ENCODE measurements around the gene ST6GAL1.

ST6GAL1 gene

GRCh38 chr3:187064210-187065115 is 134.1 kb downstream of the ST6GAL1 start:
- H2BK120ac ChIP-seq (ENCODE audit: insufficient read depth, low read length, poor library complexity): no peak overlapping the region
- H3K4me3 ChIP-seq (ENCODE audit: low read depth, low read length): no peak overlapping the region
- no peak overlapping the region for H3K14ac ChIP-seq (ENCODE audit: low read length)
- H2BK5ac ChIP-seq (ENCODE audit: low read depth, low read length, poor library complexity): no peak overlapping the region
- no peak overlapping the region for H2AFZ ChIP-seq (ENCODE audit: insufficient read depth, low read length, poor library complexity)
- H3K79me1 ChIP-seq (ENCODE audit: low read length): peaks cover 4% of the 10 kb centered on the region
- DNase-seq: peak in 1 of 2 donors; percentile 16
- H3K27ac ChIP-seq (ENCODE audit: low read depth, low read length): no peak overlapping the region
- H3K9ac ChIP-seq (ENCODE audit: low read length): no peak overlapping the region
- H3K79me2 ChIP-seq (ENCODE audit: control insufficient read depth, insufficient read depth, low read length, poor library complexity): no peaks in the 10 kb centered on the region
- no peaks in the 10 kb centered on the region for H3K27me3 ChIP-seq (ENCODE audit: insufficient read depth, low read length)
- no peak overlapping the region for H2AK5ac ChIP-seq (ENCODE audit: low read length)
- no peak overlapping the region for H2BK12ac ChIP-seq (ENCODE audit: low read length)
- no peak overlapping the region for H3K18ac ChIP-seq (ENCODE audit: low read length)
- H4K8ac ChIP-seq (ENCODE audit: low read depth, low read length): no peak overlapping the region
- WGBS (ENCODE audit: extremely low coverage, insufficient coverage, insufficient read length): no CpG with 5 or more reads among the region's 12 CpGs
- no peaks in the 10 kb centered on the region for H3K36me3 ChIP-seq (ENCODE audit: control insufficient read depth in 1 of 2, insufficient read depth in 2 of 2, low read length in 2 of 2)
- no peak overlapping the region for H3K4ac ChIP-seq (ENCODE audit: low read depth, low read length)
- H3K4me1 ChIP-seq (ENCODE audit: control insufficient read depth in 1 of 2, insufficient read depth in 2 of 2, low read length in 2 of 2): peaks cover 7 to 10% of the 10 kb centered on the region in 2 experiments
- H3K9me3 ChIP-seq (ENCODE audit: insufficient read depth, low read depth, low read length): no peaks in the 10 kb centered on the region
- no peak overlapping the region for H3K23ac ChIP-seq (ENCODE audit: low read length)
- H4K12ac ChIP-seq (ENCODE audit: low read depth, low read length): no peak overlapping the region
- no peak overlapping the region for H3K4me2 ChIP-seq (ENCODE audit: low read length)
- H4K91ac ChIP-seq (ENCODE audit: low read depth, low read length): no peak overlapping the region

GRCh38 chr3:187066228-187066995 is 136.1 kb downstream of the ST6GAL1 start:
- H3K23ac ChIP-seq (ENCODE audit: low read length): no peak overlapping the region
- no peak overlapping the region for H2BK5ac ChIP-seq (ENCODE audit: low read depth, low read length, poor library complexity)
- H3K4ac ChIP-seq (ENCODE audit: low read depth, low read length): no peak overlapping the region
- H2BK12ac ChIP-seq (ENCODE audit: low read length): no peak overlapping the region
- WGBS (ENCODE audit: extremely low coverage, insufficient coverage, insufficient read length): no CpG with 5 or more reads among the region's 7 CpGs
- no peak overlapping the region for H4K8ac ChIP-seq (ENCODE audit: low read depth, low read length)
- no peak overlapping the region for H3K4me3 ChIP-seq (ENCODE audit: low read depth, low read length)
- no peak overlapping the region for H3K9ac ChIP-seq (ENCODE audit: low read length)
- DNase-seq: peak; percentile 12 to 51
- no peaks in the 10 kb centered on the region for H3K9me3 ChIP-seq (ENCODE audit: insufficient read depth, low read depth, low read length)
- no peak overlapping the region for H2AFZ ChIP-seq (ENCODE audit: insufficient read depth, low read length, poor library complexity)
- H3K79me1 ChIP-seq (ENCODE audit: low read length): peaks cover 4% of the 10 kb centered on the region
- no peak overlapping the region for H3K14ac ChIP-seq (ENCODE audit: low read length)
- H3K79me2 ChIP-seq (ENCODE audit: control insufficient read depth, insufficient read depth, low read length, poor library complexity): no peaks in the 10 kb centered on the region
- peaks cover 7 to 10% of the 10 kb centered on the region in 2 experiments for H3K4me1 ChIP-seq (ENCODE audit: control insufficient read depth in 1 of 2, insufficient read depth in 2 of 2, low read length in 2 of 2)
- no peaks in the 10 kb centered on the region for H3K36me3 ChIP-seq (ENCODE audit: control insufficient read depth in 1 of 2, insufficient read depth in 2 of 2, low read length in 2 of 2)
- H2BK120ac ChIP-seq (ENCODE audit: insufficient read depth, low read length, poor library complexity): no peak overlapping the region
- no peak overlapping the region for H3K18ac ChIP-seq (ENCODE audit: low read length)
- no peak overlapping the region for H4K12ac ChIP-seq (ENCODE audit: low read depth, low read length)
- no peak overlapping the region for H2AK5ac ChIP-seq (ENCODE audit: low read length)
- no peak overlapping the region for H3K4me2 ChIP-seq (ENCODE audit: low read length)
- H3K27me3 ChIP-seq (ENCODE audit: insufficient read depth, low read length): no peaks in the 10 kb centered on the region
- no peak overlapping the region for H3K27ac ChIP-seq (ENCODE audit: low read depth, low read length)
- H4K91ac ChIP-seq (ENCODE audit: low read depth, low read length): no peak overlapping the region

GRCh38 chr3:187068787-187069186 is 138.5 kb downstream of the ST6GAL1 start:
- Histone ChIP-seq H3K23ac (ENCODE audit: low read length) (no peak overlapping the region), H4K12ac (ENCODE audit: low read depth, low read length) (no peak overlapping the region), H3K14ac (ENCODE audit: low read length) (no peak overlapping the region), H2AK5ac (ENCODE audit: low read length) (no peak overlapping the region), H3K4me3 (ENCODE audit: low read depth, low read length) (no peak overlapping the region), H3K4me1 (ENCODE audit: control insufficient read depth in 1 of 2, insufficient read depth in 2 of 2, low read length in 2 of 2) (peaks cover 0 to 2% of the 10 kb centered on the region in 2 experiments), H3K27me3 (ENCODE audit: insufficient read depth, low read length) (no peaks in the 10 kb centered on the region), H2BK12ac (ENCODE audit: low read length) (no peak overlapping the region), H2BK5ac (ENCODE audit: low read depth, low read length, poor library complexity) (no peak overlapping the region), H3K9me3 (ENCODE audit: insufficient read depth, low read depth, low read length) (no peaks in the 10 kb centered on the region), H4K8ac (ENCODE audit: low read depth, low read length) (no peak overlapping the region), H2BK120ac (ENCODE audit: insufficient read depth, low read length, poor library complexity) (no peak overlapping the region), H3K18ac (ENCODE audit: low read length) (no peak overlapping the region), H3K36me3 (ENCODE audit: control insufficient read depth in 1 of 2, insufficient read depth in 2 of 2, low read length in 2 of 2) (no peaks in the 10 kb centered on the region), H4K91ac (ENCODE audit: low read depth, low read length) (no peak overlapping the region), H3K79me1 (ENCODE audit: low read length) (no peaks in the 10 kb centered on the region), H3K27ac (ENCODE audit: low read depth, low read length) (no peak overlapping the region), H2AFZ (ENCODE audit: insufficient read depth, low read length, poor library complexity) (no peak overlapping the region), H3K4ac (ENCODE audit: low read depth, low read length) (no peak overlapping the region), H3K9ac (ENCODE audit: low read length) (no peak overlapping the region), H3K4me2 (ENCODE audit: low read length) (no peak overlapping the region), H3K79me2 (ENCODE audit: control insufficient read depth, insufficient read depth, low read length, poor library complexity) (no peaks in the 10 kb centered on the region)
- no CpG with 5 or more reads among the region's 5 CpGs for WGBS (ENCODE audit: extremely low coverage, insufficient coverage, insufficient read length)
- no peak for DNase-seq

- H2BK12ac ChIP-seq (ENCODE audit: low read length): no peak overlapping the region
- no peak for DNase-seq
- no peaks in the 10 kb centered on the region for H3K79me1 ChIP-seq (ENCODE audit: low read length)
- H3K18ac ChIP-seq (ENCODE audit: low read length): no peak overlapping the region
- no peak overlapping the region for H2BK120ac ChIP-seq (ENCODE audit: insufficient read depth, low read length, poor library complexity)
- H2BK5ac ChIP-seq (ENCODE audit: low read depth, low read length, poor library complexity): no peak overlapping the region
- no peaks in the 10 kb centered on the region for H3K79me2 ChIP-seq (ENCODE audit: control insufficient read depth, insufficient read depth, low read length, poor library complexity)
- H3K27ac ChIP-seq (ENCODE audit: low read depth, low read length): no peak overlapping the region
- no peaks in the 10 kb centered on the region for H3K36me3 ChIP-seq (ENCODE audit: control insufficient read depth in 1 of 2, insufficient read depth in 2 of 2, low read length in 2 of 2)
- H4K8ac ChIP-seq (ENCODE audit: low read depth, low read length): no peak overlapping the region
- H3K9me3 ChIP-seq (ENCODE audit: insufficient read depth, low read depth, low read length): no peaks in the 10 kb centered on the region
- WGBS (ENCODE audit: extremely low coverage, insufficient coverage, insufficient read length): no CpG with 5 or more reads among the region's 7 CpGs
- no peak overlapping the region for H2AK5ac ChIP-seq (ENCODE audit: low read length)
- H2AFZ ChIP-seq (ENCODE audit: insufficient read depth, low read length, poor library complexity): no peak overlapping the region
- no peak overlapping the region for H3K9ac ChIP-seq (ENCODE audit: low read length)
- H3K4me2 ChIP-seq (ENCODE audit: low read length): no peak overlapping the region
- H3K27me3 ChIP-seq (ENCODE audit: insufficient read depth, low read length): no peaks in the 10 kb centered on the region
- no peak overlapping the region for H3K14ac ChIP-seq (ENCODE audit: low read length)
- H3K4me3 ChIP-seq (ENCODE audit: low read depth, low read length): no peak overlapping the region
- H4K91ac ChIP-seq (ENCODE audit: low read depth, low read length): no peak overlapping the region
- no peak overlapping the region for H3K23ac ChIP-seq (ENCODE audit: low read length)
- H3K4ac ChIP-seq (ENCODE audit: low read depth, low read length): no peak overlapping the region
- H4K12ac ChIP-seq (ENCODE audit: low read depth, low read length): no peak overlapping the region
- no peaks in the 10 kb centered on the region for H3K4me1 ChIP-seq (ENCODE audit: control insufficient read depth in 1 of 2, insufficient read depth in 2 of 2, low read length in 2 of 2)
These were observed 139.7 kb downstream of the ST6GAL1 start for GRCh38 chr3:187069857-187070516.
